ENCODE measurements around the gene PRG3.

PRG3 gene

GRCh38 chr11:57394203-57394965 lies 13.4 kb upstream of the PRG3 start:
- POLR2A ChIA-PET = no interaction called here
- TF ChIP-seq CTCF (IDR thresholded peaks at IDR 0.05; ENCODE audit: insufficient read depth, low read length, missing control alignments) = no peak
- CTCF ChIA-PET = interaction anchor here (1.3 kb wide), 1 partner anchor 64 kb away, joined by 3 read pairs; no protein-coding TSS in a partner anchor
- no peak for DNase-seq (ENCODE audit: low read depth, low spot score)
- no peak overlapping the region for H3K4me3 ChIP-seq (ENCODE audit: low read depth, low read length)

- CTCF ChIA-PET = interaction anchor here (1.5 kb wide), 1 partner anchor 91 kb away, joined by 3 read pairs; no protein-coding TSS in a partner anchor
- no peak for DNase-seq (ENCODE audit: low read depth, low spot score)
- POLR2A ChIA-PET = no interaction called here
- no peak for TF ChIP-seq CTCF (IDR thresholded peaks at IDR 0.05; ENCODE audit: insufficient read depth, low read length, missing control alignments)
- H3K4me3 ChIP-seq (ENCODE audit: low read depth, low read length) = no peak overlapping the region
These were observed 11.8 kb upstream of the PRG3 start for GRCh38 chr11:57392763-57393105.

DNA sequence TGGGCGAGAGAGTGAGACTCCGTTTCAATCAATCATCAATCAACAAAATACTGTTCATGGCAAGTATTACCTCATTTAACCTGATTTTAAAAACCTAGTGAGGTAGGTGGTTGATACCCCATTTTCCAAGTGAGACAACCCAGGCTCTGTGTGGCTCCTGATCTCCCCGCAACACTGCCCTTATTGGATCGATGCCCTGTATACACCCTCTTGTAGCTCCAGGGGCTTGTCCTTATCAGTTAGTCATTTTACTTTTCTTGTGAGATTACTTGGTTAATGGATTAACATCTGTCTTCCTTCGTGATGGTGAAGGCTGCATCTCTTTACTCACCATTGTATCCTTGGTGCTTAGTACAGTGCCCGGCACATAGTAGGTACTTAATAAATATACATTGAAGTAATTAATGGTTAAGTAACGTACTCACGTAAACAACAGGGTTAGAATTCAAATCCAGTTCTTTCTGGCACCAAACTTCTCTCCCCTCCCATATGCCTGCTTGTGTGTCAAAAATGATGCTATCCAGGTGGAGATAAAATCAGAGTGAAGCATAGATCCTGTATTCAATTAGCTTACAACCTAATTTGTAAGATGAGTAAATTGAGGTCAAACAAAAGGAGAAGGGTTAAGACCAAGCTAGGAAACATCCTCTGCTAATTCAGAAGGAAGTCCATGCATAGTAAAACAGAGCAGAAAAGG lies 11.3 kb upstream of the PRG3 start:
- DNase-seq (ENCODE audit: low read depth, low spot score) = no peak
- ChIA-PET POLR2A (no interaction called here), CTCF (interaction anchor here (1.5 kb wide), 1 partner anchor 91 kb away, joined by 3 read pairs; no protein-coding TSS in a partner anchor)
- no peak for TF ChIP-seq CTCF (IDR thresholded peaks at IDR 0.05; ENCODE audit: insufficient read depth, low read length, missing control alignments)
- no peak overlapping the region for H3K4me3 ChIP-seq (ENCODE audit: low read depth, low read length)

DNA sequence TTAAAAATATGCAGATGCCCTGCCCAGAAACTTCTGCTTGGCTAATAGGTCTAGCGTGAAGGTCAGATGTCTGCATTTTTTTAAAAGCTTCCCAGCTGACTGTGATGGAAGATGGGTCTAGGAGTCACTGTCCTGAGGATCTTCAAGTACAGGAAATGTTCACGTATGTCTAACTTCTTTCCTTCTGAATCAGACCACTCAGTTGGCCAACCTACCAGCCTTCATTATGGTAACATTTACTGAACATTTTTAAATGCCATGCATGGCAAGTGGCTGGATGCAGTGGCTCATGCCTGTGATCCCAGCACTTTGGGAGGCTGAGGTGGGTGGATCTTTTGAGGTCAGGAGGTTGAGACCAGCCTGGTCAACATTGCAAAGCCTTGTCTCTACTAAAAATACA lies 10.6 kb upstream of the PRG3 start:
- ChIA-PET CTCF (no interaction called here), POLR2A (no interaction called here)
- no peak for TF ChIP-seq CTCF (IDR thresholded peaks at IDR 0.05; ENCODE audit: insufficient read depth, low read length, missing control alignments)
- no peak overlapping the region for H3K4me3 ChIP-seq (ENCODE audit: low read depth, low read length)
- DNase-seq (ENCODE audit: low read depth, low spot score) = no peak

- no peak for TF ChIP-seq CTCF (IDR thresholded peaks at IDR 0.05; ENCODE audit: insufficient read depth, low read length, missing control alignments)
- no peak overlapping the region for H3K4me3 ChIP-seq (ENCODE audit: low read depth, low read length)
- ChIA-PET CTCF (no interaction called here), POLR2A (no interaction called here)
- no peak for DNase-seq (ENCODE audit: low read depth, low spot score)
These were observed 10.2 kb upstream of the PRG3 start for GRCh38 chr11:57391111-57391510.

GRCh38 chr11:57390535-57390934 lies 9.6 kb upstream of the PRG3 start, which contains the start of gene PRG2:
TSS of gene PRG2 (minus strand) at chr11:57390650. CDS start at chr11:57389944, 706 bp downstream.
- DNase-seq (ENCODE audit: low read depth, low spot score) = no peak
- H3K4me3 ChIP-seq (ENCODE audit: low read depth, low read length) = no peak within 1 kb of the TSS
- ChIA-PET POLR2A (no interaction called here), CTCF (no interaction called here)
- no peak for TF ChIP-seq CTCF (IDR thresholded peaks at IDR 0.05; ENCODE audit: insufficient read depth, low read length, missing control alignments)
